Neuronal stem cell (in vitro differentiated cells): ENCODE data around the gene NUTM1.
A peak's percentile ranks its signal among the peaks of the same experiment; 100 is the strongest.
"Not testable (repeated sequence)": the region's sequence is repeated elsewhere in the genome, so short reads cannot be mapped to it uniquely, and the experiment has no call there.

Experiments used
- DNase-seq: peaks from one replicate; pipeline ENCODE4 v3.0.0-alpha.2; 2013; ENCODE audit warnings: low spot score
- H2AFZ ChIP-seq: one replicate; pipeline ENCODE4 v1.6.1; 2013; ENCODE audit warnings: mild to moderate bottlenecking, low read length, inconsistent platforms
- H2AK5ac ChIP-seq: 2 replicates; pipeline ENCODE4 v1.6.1; 2013; ENCODE audit warnings: low read depth, mild to moderate bottlenecking, inconsistent platforms, low read length, moderate library complexity, mixed read lengths
- H2BK120ac ChIP-seq: 2 replicates; pipeline ENCODE4 v1.6.1; 2013; ENCODE audit warnings: low read depth, mild to moderate bottlenecking, inconsistent platforms, low read length, moderate library complexity, mixed read lengths
- H2BK12ac ChIP-seq: one replicate; pipeline ENCODE4 v1.6.1; 2013; ENCODE audit warnings: low read length, inconsistent platforms
- H2BK15ac ChIP-seq: 2 replicates; pipeline ENCODE4 v1.6.1; 2013; ENCODE audit warnings: mild to moderate bottlenecking, low read length, inconsistent platforms, mixed read lengths
- H2BK5ac ChIP-seq: one replicate; pipeline ENCODE4 v1.6.1; 2013; ENCODE audit warnings: inconsistent platforms, mild to moderate bottlenecking, low read length, moderate library complexity
- H3K14ac ChIP-seq: one replicate; pipeline ENCODE4 v1.6.1; 2013; ENCODE audit warnings: low read length, inconsistent platforms
- H3K18ac ChIP-seq: 2 replicates; pipeline ENCODE4 v1.6.1; 2013; ENCODE audit warnings: low read length, inconsistent platforms
- H3K23ac ChIP-seq: 2 replicates; pipeline ENCODE4 v1.6.1; 2013; ENCODE audit warnings: low read depth, mild to moderate bottlenecking, mixed read lengths, low read length, inconsistent platforms; ENCODE audit not compliant: poor library complexity
- H3K27ac ChIP-seq: replicated peaks from 3 replicates; pipeline ENCODE4 v1.5.1; 2013; ENCODE audit warnings: low read length, inconsistent platforms
- H3K27me3 ChIP-seq, 3 experiments: 2 replicates each; pipeline ENCODE4 v1.6.1; 2013; ENCODE audit warnings: low read length in 3 of 3, mild to moderate bottlenecking in 2 of 3, inconsistent platforms in 1 of 3, low read depth in 1 of 3, mixed read lengths in 1 of 3, moderate library complexity in 1 of 3; ENCODE audit not compliant: control insufficient read depth in 3 of 3, insufficient read depth in 3 of 3
- H3K36me3 ChIP-seq, 2 donors: replicated peaks in 1 of 2; 2 replicates each; pipeline ENCODE4 v1.6.1; 2013; ENCODE audit warnings: low read length in 2 of 2; ENCODE audit not compliant: control insufficient read depth in 2 of 2, insufficient read depth in 2 of 2
- H3K4ac ChIP-seq: 2 replicates; pipeline ENCODE4 v1.6.1; 2013; ENCODE audit warnings: inconsistent platforms, mild to moderate bottlenecking, low read length, moderate library complexity
- H3K4me1 ChIP-seq, 2 donors: 1 replicate in 1 of 2; 2 replicates in 1 of 2; pipeline ENCODE4 v1.6.1; 2013; ENCODE audit warnings: low read length in 2 of 2, low read depth in 1 of 2; ENCODE audit not compliant: control insufficient read depth in 2 of 2, insufficient read depth in 1 of 2
- H3K4me2 ChIP-seq: one replicate; pipeline ENCODE4 v1.6.1; 2013; ENCODE audit warnings: mild to moderate bottlenecking, low read length, inconsistent platforms; ENCODE audit not compliant: insufficient read depth, poor library complexity, severe bottlenecking
- H3K4me3 ChIP-seq, 2 donors: 2 replicates each; pipeline ENCODE4 v1.5.1; 2013; ENCODE audit warnings: low read length in 2 of 2, mild to moderate bottlenecking in 2 of 2, inconsistent platforms in 1 of 2, moderate library complexity in 1 of 2
- H3K79me1 ChIP-seq: one replicate; pipeline ENCODE4 v1.6.1; 2013; ENCODE audit warnings: low read depth, mild to moderate bottlenecking, inconsistent platforms, low read length, moderate library complexity
- H3K9ac ChIP-seq: one replicate; pipeline ENCODE4 v1.6.1; 2013; ENCODE audit warnings: mild to moderate bottlenecking, low read depth, low read length, inconsistent platforms; ENCODE audit not compliant: poor library complexity
- H3K9me3 ChIP-seq, 2 donors: replicated peaks in 1 of 2; 2 replicates each; pipeline versions ENCODE3 to v1.6.1; 2013; ENCODE audit warnings: low read length in 2 of 2, mild to moderate bottlenecking in 2 of 2, inconsistent platforms in 1 of 2, low read depth in 1 of 2, mixed read lengths in 1 of 2, moderate library complexity in 1 of 2; ENCODE audit not compliant: control insufficient read depth in 2 of 2, insufficient read depth in 1 of 2
- H4K8ac ChIP-seq: one replicate; pipeline ENCODE4 v1.6.1; 2013; ENCODE audit warnings: low read depth, mild to moderate bottlenecking, inconsistent platforms, low read length, moderate library complexity
- H4K91ac ChIP-seq: one replicate; pipeline ENCODE4 v1.6.1; 2013; ENCODE audit warnings: low read length, low read depth, mild to moderate bottlenecking, inconsistent platforms; ENCODE audit not compliant: poor library complexity
- WGBS, 2 donors: extraction: QIAGEN DNeasy Blood & Tissue Kit; methylation state at CpG; one replicate each; pipeline ENCODE4 v1.1.7; 2013; ENCODE audit warnings: missing lambda C conversion rate in 2 of 2, mixed read lengths in 1 of 2; ENCODE audit not compliant: insufficient read length in 2 of 2, insufficient replicate concordance in 1 of 2; ENCODE audit errors: extremely low coverage in 2 of 2; 5-methylcytosine and 5-hydroxymethylcytosine counted together

The NUTM1 gene

DNA sequence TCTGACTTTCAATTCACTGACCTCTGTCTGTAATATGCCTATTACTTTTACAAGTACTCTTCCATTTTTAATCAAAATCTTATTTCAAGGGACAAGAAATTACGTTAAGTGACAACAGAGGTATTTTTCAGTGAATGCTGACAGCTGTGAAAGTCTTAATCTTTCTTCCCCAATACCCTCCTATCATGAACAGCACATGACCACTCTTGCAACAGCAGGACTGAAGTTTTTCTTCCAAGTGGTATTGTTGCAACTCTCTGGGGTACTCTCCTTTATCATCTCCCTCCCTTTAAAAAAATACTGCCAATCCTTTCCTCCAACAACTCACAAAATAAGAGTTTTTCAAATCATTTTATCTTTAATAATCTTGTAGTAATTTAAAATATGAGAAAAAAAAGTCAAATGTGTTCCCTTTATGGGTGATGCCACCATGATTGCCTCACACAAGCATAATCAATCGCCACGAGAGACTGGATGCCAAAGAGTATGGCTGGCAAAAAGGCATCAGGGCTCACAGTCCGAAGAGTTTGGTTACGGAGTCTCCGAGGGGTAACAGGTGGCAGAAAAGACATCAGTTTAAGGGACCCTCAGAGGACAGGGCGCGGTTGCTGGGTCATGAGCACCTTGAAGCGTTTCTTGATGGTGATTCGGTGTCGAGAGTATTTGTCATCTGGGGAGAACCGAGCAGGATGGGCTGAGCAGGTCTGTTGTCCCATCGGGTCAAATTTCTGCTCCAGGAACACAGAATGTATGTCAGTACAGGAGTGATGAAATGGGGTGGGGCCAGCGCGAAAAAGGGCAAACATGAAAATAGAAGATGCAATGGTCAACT, 1.5 kb upstream of the NUTM1 start:
- Histone ChIP-seq H3K4me1 (peaks cover 4 to 8% of the 10 kb centered on the region in 2 donors), H3K4me3 (peak overlapping the region in 1 of 2 donors; percentile 78), H3K79me1 (peaks cover 3% of the 10 kb centered on the region), H3K27me3 (no peaks in the 10 kb centered on the region), H2BK12ac (no peak overlapping the region), H2BK5ac (no peak overlapping the region), H3K36me3 (peaks cover 0 to 34% of the 10 kb centered on the region in 2 donors), H3K4me2 (no peak overlapping the region), H4K8ac (no peak overlapping the region), H2AK5ac (no peak overlapping the region), H4K91ac (no peak overlapping the region), H3K4ac (no peak overlapping the region), H2BK120ac (no peak overlapping the region), H3K9ac (no peak overlapping the region), H3K14ac (no peak overlapping the region), H3K18ac (no peak overlapping the region), H2BK15ac (no peak overlapping the region), H2AFZ (no peak overlapping the region), H3K9me3 (peaks cover 3 to 5% of the 10 kb centered on the region in 2 donors), H3K23ac (no peak overlapping the region), H3K27ac (no peak overlapping the region)
- DNase-seq = no peak
- WGBS, 2 donors = no CpG with 5 or more reads among the region's 15 CpGs

DNA sequence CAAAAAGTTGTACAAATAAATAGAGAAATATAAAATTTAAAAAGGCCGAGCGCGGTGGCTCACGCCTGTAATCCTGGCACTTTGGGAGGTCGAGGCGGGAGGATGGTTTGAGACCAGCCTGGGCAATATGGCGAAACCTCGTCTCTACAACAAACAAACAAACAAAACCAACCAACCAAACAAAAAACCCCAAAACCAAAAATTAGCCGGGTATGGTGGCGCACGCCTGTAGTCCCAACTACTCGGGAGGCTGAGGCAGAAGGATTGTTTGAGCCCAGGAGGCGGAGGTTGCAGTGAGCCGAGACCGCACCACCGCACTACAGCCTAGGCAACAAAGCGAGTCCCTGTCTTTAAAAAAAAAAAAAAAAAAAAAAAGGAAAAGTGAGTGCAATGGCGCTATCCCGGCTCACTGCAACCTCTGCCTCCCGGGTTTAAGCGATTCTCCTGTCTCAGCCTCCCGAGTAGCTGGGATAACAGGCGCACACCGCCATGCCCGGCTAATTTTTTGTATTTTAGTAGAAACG, 840 bp upstream of the NUTM1 start:
- not testable (repeated sequence) for H3K14ac ChIP-seq, H2BK12ac ChIP-seq, H2BK5ac ChIP-seq, H3K4me1 ChIP-seq, DNase-seq, H3K9ac ChIP-seq, H3K27me3 ChIP-seq, H3K4ac ChIP-seq, H4K91ac ChIP-seq, H3K27ac ChIP-seq, H3K79me1 ChIP-seq, H3K9me3 ChIP-seq, H4K8ac ChIP-seq, H2BK15ac ChIP-seq, H3K18ac ChIP-seq, H3K23ac ChIP-seq, H2AK5ac ChIP-seq, H2BK120ac ChIP-seq
- no CpG with 5 or more reads among the region's 26 CpGs for WGBS, 2 donors
- Histone ChIP-seq H3K4me3 (peak overlapping the region; percentile 78 to 96), H3K36me3 (peaks cover 0 to 34% of the 10 kb centered on the region in 2 donors), H3K4me2 (peak overlapping the region; percentile 74), H2AFZ (peak overlapping the region; percentile 87)

DNA sequence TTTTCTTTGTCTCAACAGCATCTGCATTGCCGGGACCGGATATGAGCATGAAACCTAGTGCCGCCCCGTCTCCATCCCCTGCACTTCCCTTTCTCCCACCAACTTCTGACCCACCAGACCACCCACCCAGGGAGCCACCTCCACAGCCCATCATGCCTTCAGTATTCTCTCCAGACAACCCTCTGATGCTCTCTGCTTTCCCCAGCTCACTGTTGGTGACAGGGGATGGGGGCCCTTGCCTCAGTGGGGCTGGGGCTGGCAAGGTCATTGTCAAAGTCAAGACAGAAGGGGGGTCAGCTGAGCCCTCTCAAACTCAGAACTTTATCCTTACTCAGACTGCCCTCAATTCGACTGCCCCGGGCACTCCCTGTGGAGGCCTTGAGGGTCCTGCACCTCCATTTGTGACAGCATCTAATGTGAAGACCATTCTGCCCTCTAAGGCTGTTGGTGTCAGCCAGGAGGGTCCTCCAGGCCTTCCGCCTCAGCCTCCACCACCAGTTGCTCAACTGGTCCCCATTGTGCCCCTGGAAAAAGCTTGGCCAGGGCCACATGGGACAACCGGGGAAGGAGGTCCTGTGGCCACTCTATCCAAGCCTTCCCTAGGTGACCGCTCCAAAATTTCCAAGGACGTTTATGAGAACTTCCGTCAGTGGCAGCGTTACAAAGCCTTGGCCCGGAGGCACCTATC, 5.0 kb downstream of the NUTM1 start:
- Histone ChIP-seq H3K27ac (no peak overlapping the region), H2BK15ac (no peak overlapping the region), H3K36me3 (no peaks in the 10 kb centered on the region), H3K4me2 (no peak overlapping the region), H4K8ac (no peak overlapping the region), H2BK5ac (no peak overlapping the region), H3K79me1 (no peaks in the 10 kb centered on the region), H2BK120ac (no peak overlapping the region), H3K18ac (no peak overlapping the region), H3K4me3 (no peak overlapping the region), H4K91ac (no peak overlapping the region), H3K27me3 (no peaks in the 10 kb centered on the region), H2BK12ac (no peak overlapping the region), H2AK5ac (no peak overlapping the region), H2AFZ (no peak overlapping the region), H3K23ac (no peak overlapping the region), H3K9ac (no peak overlapping the region), H3K4me1 (no peaks in the 10 kb centered on the region), H3K14ac (no peak overlapping the region), H3K9me3 (no peaks in the 10 kb centered on the region), H3K4ac (peak overlapping the region; percentile 54)
- no CpG with 5 or more reads among the region's 13 CpGs for WGBS, 2 donors
- DNase-seq = no peak

DNA sequence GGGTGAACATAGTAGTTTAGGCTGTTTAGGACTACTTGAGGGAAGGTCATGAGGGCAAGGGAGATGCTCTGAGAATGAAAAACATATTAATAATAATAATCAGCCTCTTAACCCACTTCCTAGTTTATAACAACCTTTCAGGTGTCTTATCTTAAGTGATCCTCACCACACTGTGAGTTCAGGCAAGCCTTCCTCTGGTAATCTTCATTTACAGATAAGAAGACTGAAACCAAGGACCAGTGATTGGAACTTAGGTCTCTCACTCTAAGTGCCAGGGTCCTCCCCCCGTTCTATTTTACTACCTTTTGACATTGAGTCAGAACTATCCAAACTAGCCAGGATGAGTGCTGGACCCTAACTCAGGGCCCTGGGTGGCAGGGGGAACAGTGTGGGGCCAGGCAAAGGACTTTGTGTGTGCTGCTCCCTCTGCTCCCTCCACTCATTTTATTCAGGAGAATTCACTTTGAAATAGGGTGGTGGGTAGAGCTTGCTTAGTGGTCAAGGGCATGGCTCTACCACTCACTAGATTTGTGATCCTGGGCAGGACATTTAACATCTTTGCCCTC, 5.7 kb downstream of the NUTM1 start:
- DNase-seq = no peak
- no CpG with 5 or more reads among the region's 1 CpG for WGBS, 2 donors
- Histone ChIP-seq H2BK12ac (no peak overlapping the region), H3K27me3 (no peaks in the 10 kb centered on the region), H3K9me3 (no peaks in the 10 kb centered on the region), H2AK5ac (no peak overlapping the region), H3K36me3 (peaks cover 0 to 2% of the 10 kb centered on the region in 2 donors), H3K79me1 (no peaks in the 10 kb centered on the region), H3K23ac (no peak overlapping the region), H3K4me1 (no peaks in the 10 kb centered on the region), H3K4ac (no peak overlapping the region), H3K14ac (no peak overlapping the region), H2BK120ac (no peak overlapping the region), H3K4me2 (no peak overlapping the region), H3K4me3 (no peak overlapping the region), H2BK5ac (no peak overlapping the region), H3K9ac (no peak overlapping the region), H4K91ac (no peak overlapping the region), H2BK15ac (no peak overlapping the region), H2AFZ (no peak overlapping the region), H3K27ac (no peak overlapping the region), H4K8ac (no peak overlapping the region), H3K18ac (no peak overlapping the region)
